Colonic mucosa (tissue), 4 donors: Measurements from ENCODE around the gene PRLR. TPM values are rescaled to one million over a fixed set of nuclear protein-coding genes. Genes with fewer than 3 reads are reported as not detected.

Experiments
- DNase-seq: peaks from one replicate; pipeline ENCODE4 v3.0.0-alpha.2; 2020
- H3K27ac ChIP-seq: fragments of 200-600 bp; one replicate; pipeline ENCODE4 v1.8.0; 2021
- H3K27me3 ChIP-seq: fragments of 200-600 bp; one replicate; pipeline ENCODE4 v1.8.0; 2021
- H3K36me3 ChIP-seq: fragments of 200-600 bp; one replicate; pipeline ENCODE4 v1.8.0; 2021
- H3K4me1 ChIP-seq: fragments of 200-600 bp; one replicate; pipeline ENCODE4 v1.8.0; 2021; ENCODE audit warnings: mild to moderate bottlenecking
- H3K4me3 ChIP-seq: fragments of 200-600 bp; one replicate; pipeline ENCODE4 v1.8.0; 2021
- H3K9ac ChIP-seq, 2 donors: one replicate each; pipeline ENCODE4 v1.7.0; 2013; ENCODE audit warnings: control low read depth in 2 of 2, low read depth in 2 of 2, low read length in 2 of 2
- H3K9me3 ChIP-seq: fragments of 200-600 bp; one replicate; pipeline ENCODE4 v1.8.0; 2021
- intact Hi-C: fragments of 100-400 bp; cut with DNase I; formaldehyde crosslinking; loops from one replicate; pipeline ENCODE4 v1.14.1; 2022
- total RNA-seq, 2 donors: library from RNA; stranded (reverse); fragmentation: NEBNext Ultra II Directional in 1 of 2; extraction: Animal tissue kit (Norgen Biotek cat#: 25700) in 1 of 2; gene quantifications; one replicate each; pipeline ENCODE4 v1.2.1, GENCODE V29; 2021
- TF ChIP-seq, protein P1 (sequence below): fragments of 200-600 bp; IDR thresholded peaks from one replicate; pipeline ENCODE4 v1.8.0; 2022; ENCODE audit warnings: antibody characterized with exemption, mild to moderate bottlenecking
- donor health status: healthy.
- donor health status: DM: no; HTN: no; CAD: no.
- donor health status: DM: no; HTN: no; CAD: no.

PRLR gene
- total RNA-seq, 2 donors from 2014 or later, result 23.7 to 38.6 TPM

DNA sequence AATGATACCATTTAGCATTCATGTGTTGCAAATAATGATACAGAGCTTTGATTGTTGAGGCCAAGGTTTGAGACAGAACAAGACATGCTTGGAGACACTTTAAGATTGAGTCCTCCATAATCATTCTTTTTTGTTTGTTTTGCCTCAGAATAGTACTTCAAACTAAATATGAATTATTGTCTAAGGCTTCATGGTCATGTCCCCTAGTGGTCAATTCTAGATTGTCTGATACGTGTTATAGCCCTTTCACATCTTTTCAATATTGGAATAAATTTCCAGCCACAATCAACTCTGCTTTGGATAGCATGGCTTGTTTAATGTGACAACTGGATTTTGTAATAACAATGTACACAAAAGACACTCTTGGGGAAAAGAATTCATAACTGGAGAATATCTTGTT lies 64.2 kb downstream of the PRLR start:
- Histone ChIP-seq H3K36me3 (no peaks in the 10 kb centered on the region), H3K27ac (no peak overlapping the region), H3K27me3 (no peaks in the 10 kb centered on the region), H3K4me3 (no peak overlapping the region), H3K9ac (no peak overlapping the region), H3K4me1 (no peaks in the 10 kb centered on the region), H3K9me3 (no peaks in the 10 kb centered on the region)
- DNase-seq, result no peak
- intact Hi-C loops, result no loop called here
- TF ChIP-seq, protein P1, sequence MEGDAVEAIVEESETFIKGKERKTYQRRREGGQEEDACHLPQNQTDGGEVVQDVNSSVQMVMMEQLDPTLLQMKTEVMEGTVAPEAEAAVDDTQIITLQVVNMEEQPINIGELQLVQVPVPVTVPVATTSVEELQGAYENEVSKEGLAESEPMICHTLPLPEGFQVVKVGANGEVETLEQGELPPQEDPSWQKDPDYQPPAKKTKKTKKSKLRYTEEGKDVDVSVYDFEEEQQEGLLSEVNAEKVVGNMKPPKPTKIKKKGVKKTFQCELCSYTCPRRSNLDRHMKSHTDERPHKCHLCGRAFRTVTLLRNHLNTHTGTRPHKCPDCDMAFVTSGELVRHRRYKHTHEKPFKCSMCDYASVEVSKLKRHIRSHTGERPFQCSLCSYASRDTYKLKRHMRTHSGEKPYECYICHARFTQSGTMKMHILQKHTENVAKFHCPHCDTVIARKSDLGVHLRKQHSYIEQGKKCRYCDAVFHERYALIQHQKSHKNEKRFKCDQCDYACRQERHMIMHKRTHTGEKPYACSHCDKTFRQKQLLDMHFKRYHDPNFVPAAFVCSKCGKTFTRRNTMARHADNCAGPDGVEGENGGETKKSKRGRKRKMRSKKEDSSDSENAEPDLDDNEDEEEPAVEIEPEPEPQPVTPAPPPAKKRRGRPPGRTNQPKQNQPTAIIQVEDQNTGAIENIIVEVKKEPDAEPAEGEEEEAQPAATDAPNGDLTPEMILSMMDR, result no peak

DNA sequence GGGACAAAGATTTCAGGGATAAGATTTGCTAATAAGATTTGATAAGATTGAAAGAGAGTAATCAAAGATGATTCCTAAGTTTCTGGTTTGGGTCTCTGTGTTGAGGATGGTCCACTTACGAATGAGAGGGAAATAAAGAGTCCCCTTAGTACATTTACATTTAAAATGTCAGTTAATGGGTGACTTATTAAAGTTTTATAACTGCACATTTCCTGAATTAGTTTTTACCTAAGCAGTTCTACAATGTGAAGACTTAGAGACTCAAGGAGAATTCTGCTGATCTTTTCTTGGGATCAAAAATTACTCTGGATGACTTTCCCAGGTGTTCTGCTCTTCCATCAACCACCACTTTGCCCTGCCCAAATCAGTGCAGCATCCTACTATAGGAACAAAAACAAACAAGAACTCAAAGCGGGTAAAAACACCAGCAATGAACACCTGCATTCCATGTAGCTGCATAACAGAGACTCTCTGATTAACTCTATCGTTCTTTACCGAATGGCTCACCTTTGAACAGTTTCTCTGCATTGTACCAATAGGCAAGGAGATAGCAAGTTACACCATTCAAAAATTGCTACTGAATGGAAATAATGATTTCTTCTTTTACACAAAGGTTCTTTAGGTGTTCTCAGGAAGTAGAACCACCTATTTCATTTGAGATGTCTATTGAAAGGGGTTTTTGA lies 65.3 kb downstream of the PRLR start:
- H3K27ac ChIP-seq, result peak overlapping the region; percentile 6
- intact Hi-C loops, result no loop called here
- no peak for DNase-seq
- TF ChIP-seq, protein P1, result no peak
- H3K9ac ChIP-seq, result no peak overlapping the region
- no peaks in the 10 kb centered on the region for H3K36me3 ChIP-seq
- no peaks in the 10 kb centered on the region for H3K9me3 ChIP-seq
- no peaks in the 10 kb centered on the region for H3K27me3 ChIP-seq
- no peaks in the 10 kb centered on the region for H3K4me1 ChIP-seq
- H3K4me3 ChIP-seq, result no peak overlapping the region

DNA sequence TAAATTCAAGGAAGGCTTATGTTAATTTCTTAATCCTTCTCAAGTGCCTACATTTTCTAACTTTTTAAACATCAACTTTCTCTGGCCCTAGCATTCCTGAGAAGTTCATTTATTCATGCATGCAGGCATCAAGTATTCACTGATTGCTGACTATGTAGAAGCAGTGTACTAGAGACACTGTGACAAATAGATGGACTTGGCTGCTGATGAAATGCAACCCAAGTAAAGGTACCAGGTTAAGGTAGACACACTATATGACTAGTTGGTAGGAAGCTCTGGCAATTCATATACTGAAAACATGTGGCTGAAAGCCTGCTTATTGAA lies 66.6 kb downstream of the PRLR start:
- TF ChIP-seq, protein P1, result no peak
- H3K9ac ChIP-seq, result no peak overlapping the region
- no peaks in the 10 kb centered on the region for H3K4me1 ChIP-seq
- no peak overlapping the region for H3K27ac ChIP-seq
- H3K36me3 ChIP-seq, result no peaks in the 10 kb centered on the region
- H3K4me3 ChIP-seq, result no peak overlapping the region
- DNase-seq, result no peak
- H3K27me3 ChIP-seq, result no peaks in the 10 kb centered on the region
- H3K9me3 ChIP-seq, result no peaks in the 10 kb centered on the region
- intact Hi-C loops, result no loop called here

DNA sequence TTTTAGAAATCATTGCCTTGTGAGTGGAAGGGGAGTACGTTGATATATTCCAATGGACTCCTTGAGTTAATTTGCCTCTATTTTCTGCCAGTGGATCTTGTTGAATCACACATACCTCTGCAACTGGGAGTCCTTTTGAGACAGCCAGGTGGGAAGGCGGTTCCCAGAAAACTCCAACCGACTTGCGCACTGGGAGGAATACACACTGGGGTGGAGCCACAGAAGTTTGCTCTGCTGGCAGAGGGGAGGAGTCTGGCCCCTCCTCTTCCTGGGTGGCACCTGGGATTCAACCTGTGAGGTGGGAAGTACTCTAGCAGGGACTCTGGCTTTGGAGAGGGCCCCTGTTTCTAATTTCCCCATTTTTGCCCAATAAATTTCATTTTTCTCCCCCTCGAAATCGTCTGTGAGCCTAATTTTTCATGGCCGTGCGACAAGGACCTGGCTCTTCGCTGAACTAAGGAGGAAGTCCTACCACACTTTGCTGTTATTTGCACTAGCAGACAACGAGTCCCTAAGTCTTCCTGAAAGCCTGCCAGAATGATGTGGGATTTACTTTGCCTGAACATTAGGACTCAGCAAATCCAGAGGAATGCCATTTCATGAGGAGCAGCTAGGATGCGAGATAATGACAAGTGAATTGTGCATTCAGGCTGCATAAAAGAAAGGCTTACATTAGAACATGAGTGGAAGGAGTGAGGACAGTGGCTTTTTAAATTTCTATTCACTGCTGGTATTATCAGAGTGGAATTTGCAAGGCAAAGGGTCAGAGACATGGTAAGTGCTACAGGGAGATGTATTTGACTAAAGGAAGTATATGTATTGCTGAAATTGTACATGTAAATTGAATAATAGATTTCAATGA lies 67.2 kb downstream of the PRLR start:
- intact Hi-C loops, result no loop called here
- no peak for DNase-seq
- Histone ChIP-seq H3K27ac (no peak overlapping the region), H3K27me3 (no peaks in the 10 kb centered on the region), H3K4me3 (no peak overlapping the region), H3K36me3 (no peaks in the 10 kb centered on the region), H3K9ac (no peak overlapping the region), H3K9me3 (no peaks in the 10 kb centered on the region), H3K4me1 (no peaks in the 10 kb centered on the region)
- TF ChIP-seq, protein P1, result no peak

DNA sequence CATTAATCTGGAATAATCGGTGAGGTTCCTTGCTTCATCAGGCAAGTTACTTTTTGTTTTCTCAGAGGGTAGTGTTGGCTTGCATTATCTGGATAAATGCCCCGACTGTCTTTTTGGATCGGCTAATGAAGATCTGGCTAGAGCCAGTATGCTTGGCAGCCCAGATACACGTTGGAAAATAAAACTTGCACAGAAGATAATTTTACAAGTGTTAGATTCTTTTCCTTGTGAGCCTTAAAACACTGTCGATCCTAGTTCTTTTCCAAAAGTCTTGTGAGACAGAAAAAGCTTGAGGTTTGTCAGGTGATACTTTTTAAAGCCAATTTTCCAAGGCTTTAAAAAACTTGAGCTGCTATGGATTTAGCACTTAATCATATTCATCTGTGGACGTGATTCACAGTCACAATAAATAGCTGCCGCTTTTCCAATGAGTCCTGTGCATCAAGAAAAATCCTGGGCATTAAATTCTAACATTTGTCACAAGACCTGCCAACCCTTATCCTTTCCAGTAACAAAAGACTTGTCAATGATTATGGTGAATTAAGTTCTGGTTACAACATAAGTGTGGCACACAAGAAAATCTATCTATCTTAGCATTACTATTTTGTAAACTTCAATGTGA lies 68.5 kb downstream of the PRLR start:
- intact Hi-C loops, result no loop called here
- no peak for DNase-seq
- Histone ChIP-seq H3K4me3 (no peak overlapping the region), H3K27ac (no peak overlapping the region), H3K27me3 (no peaks in the 10 kb centered on the region), H3K36me3 (no peaks in the 10 kb centered on the region), H3K9ac (no peak overlapping the region), H3K9me3 (no peaks in the 10 kb centered on the region), H3K4me1 (no peaks in the 10 kb centered on the region)
- TF ChIP-seq, protein P1, result no peak
